GM12873 (cell line): ENCODE results near the gene HOXD8.

ENCODE experiments used
- CTCF ChIP-seq: IDR thresholded peaks from 2 replicates; pipeline ENCODE4 v1.5.1; 2012; ENCODE audit warnings: low read depth, mild to moderate bottlenecking, moderate library complexity, low read length, control low read depth; ENCODE audit not compliant: insufficient read depth; ENCODE audit errors: missing control alignments

HOXD8 gene

GRCh38 chr2:176128172-176128981 is 1.1 kb upstream of the HOXD8 start:
- TF ChIP-seq CTCF = no peak

GRCh38 chr2:176129813-176130146 is 275 bp downstream of the HOXD8 start:
- no peak for TF ChIP-seq CTCF

GRCh38 chr2:176130147-176130956 is 847 bp downstream of the HOXD8 start:
- TF ChIP-seq CTCF = no peak

- no peak for TF ChIP-seq CTCF
Measured at GRCh38 chr2:176130957-176131847, 1.7 kb downstream of the HOXD8 start.

GRCh38 chr2:176131848-176132158 is 2.3 kb downstream of the HOXD8 start:
- TF ChIP-seq CTCF = no peak

- TF ChIP-seq CTCF = no peak
Measured at GRCh38 chr2:176132205-176133171, 3.0 kb downstream of the HOXD8 start.
